ENCODE measurements around the gene USP28. TPM values are rescaled to one million over a fixed set of nuclear protein-coding genes. Genes with fewer than 3 reads are reported as not detected.

USP28 gene
- total RNA-seq, 1 experiment from 2014 or later: 74.4 TPM

GRCh38 chr11:113877670-113878055 lies 2.3 kb upstream of the USP28 start:
- ChIA-PET CTCF (no interaction called here), POLR2A (no interaction called here)
- no peaks in the 10 kb centered on the region for H3K27me3 Mint-ChIP-seq (ENCODE audit: insufficient read depth, unreplicated experiment)

DNA sequence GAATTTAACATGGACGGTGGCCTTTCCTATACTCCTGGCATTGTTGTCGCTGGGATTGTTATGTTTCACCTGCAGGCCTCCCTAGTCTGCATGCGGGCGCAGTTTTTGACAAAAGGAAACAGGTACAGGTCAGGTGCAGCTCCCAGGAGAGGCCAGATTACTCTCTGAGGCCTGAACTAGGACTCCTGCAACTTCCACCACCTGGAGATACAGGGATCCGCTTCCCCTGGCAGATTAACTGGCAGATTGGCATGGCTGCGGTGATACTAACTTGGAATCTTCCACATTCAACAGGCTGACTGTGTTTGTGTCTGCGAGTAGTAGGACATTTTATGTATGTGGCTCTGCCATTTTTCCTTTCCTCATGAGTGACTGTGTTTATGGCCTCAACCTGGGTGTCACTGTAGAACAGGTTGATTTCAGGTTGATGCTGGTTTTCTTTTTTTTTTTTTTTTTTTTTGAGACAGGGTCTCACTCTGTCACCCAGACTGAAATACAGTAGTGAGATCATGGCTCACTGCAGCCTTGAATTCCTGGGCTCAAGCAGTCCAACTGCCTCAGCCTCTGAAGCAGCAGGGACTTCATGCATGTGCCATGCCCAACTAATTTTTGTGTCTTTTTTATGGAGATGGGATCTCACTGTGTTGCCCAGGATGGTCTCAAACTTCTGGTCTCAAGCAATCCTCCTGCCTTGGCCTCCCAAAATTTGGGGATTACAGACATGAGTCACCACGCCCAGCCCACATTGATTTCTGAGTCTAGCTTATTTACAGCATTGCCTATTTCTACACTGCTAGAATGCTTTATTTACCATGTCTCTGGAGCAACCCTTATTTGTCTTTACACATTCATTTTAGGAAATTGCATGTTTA lies 1.7 kb upstream of the USP28 start:
- Mint-ChIP-seq H3K27ac (ENCODE audit: unreplicated experiment) (peak overlapping the region; percentile 96), H3K4me3 (ENCODE audit: unreplicated experiment) (peak overlapping the region; percentile 86), H3K4me1 (ENCODE audit: low read depth, unreplicated experiment) (peaks cover 45% of the 10 kb centered on the region), H3K27me3 (ENCODE audit: insufficient read depth, unreplicated experiment) (no peaks in the 10 kb centered on the region), H3K36me3 (ENCODE audit: insufficient read depth, unreplicated experiment) (peaks cover 34% of the 10 kb centered on the region), H3K9me3 (ENCODE audit: unreplicated experiment) (peaks cover 10% of the 10 kb centered on the region)
- intact Hi-C loops (cut with micrococcal nuclease; ENCODE audit: unreplicated experiment): no loop called here
- no TSS peak for BruUV-seq (replicated peaks)
- Histone ChIP-seq H3K27me3 (replicated peaks; ENCODE audit: control insufficient read depth, insufficient read depth, low read length) (no peaks in the 10 kb centered on the region), H3K4me3 (ENCODE audit: low read depth, low read length) (no peak overlapping the region), H3K4me1 (peaks cover 13% of the 10 kb centered on the region), H3K36me3 (ENCODE audit: control insufficient read depth, insufficient read depth, low read length) (no peaks in the 10 kb centered on the region), H3K9me3 (no peaks in the 10 kb centered on the region)
- ChIA-PET CTCF (no interaction called here), POLR2A (interaction anchor here (0.6 kb wide), 1 partner anchor 556 kb away, joined by 6 read pairs; no protein-coding TSS in a partner anchor)
- DNase-seq: no peak
- TF ChIP-seq, protein P1, sequence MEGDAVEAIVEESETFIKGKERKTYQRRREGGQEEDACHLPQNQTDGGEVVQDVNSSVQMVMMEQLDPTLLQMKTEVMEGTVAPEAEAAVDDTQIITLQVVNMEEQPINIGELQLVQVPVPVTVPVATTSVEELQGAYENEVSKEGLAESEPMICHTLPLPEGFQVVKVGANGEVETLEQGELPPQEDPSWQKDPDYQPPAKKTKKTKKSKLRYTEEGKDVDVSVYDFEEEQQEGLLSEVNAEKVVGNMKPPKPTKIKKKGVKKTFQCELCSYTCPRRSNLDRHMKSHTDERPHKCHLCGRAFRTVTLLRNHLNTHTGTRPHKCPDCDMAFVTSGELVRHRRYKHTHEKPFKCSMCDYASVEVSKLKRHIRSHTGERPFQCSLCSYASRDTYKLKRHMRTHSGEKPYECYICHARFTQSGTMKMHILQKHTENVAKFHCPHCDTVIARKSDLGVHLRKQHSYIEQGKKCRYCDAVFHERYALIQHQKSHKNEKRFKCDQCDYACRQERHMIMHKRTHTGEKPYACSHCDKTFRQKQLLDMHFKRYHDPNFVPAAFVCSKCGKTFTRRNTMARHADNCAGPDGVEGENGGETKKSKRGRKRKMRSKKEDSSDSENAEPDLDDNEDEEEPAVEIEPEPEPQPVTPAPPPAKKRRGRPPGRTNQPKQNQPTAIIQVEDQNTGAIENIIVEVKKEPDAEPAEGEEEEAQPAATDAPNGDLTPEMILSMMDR (IDR thresholded peaks at IDR 0.05; ENCODE audit: insufficient read depth in 1 of 2, low read depth in 1 of 2, low read length in 1 of 2, severe bottlenecking in 1 of 2, unreplicated experiment in 1 of 2): no peak

More at GRCh38 chr11:113877670-113878055, 2.3 kb upstream of the USP28 start:
- BruUV-seq (replicated peaks): no TSS peak
- no peak for DNase-seq
- Mint-ChIP-seq H3K4me1 (ENCODE audit: low read depth, unreplicated experiment) (peaks cover 42% of the 10 kb centered on the region), H3K27ac (ENCODE audit: unreplicated experiment) (peak overlapping the region; percentile 38), H3K9me3 (ENCODE audit: unreplicated experiment) (peaks cover 10% of the 10 kb centered on the region), H3K4me3 (ENCODE audit: unreplicated experiment) (peak overlapping the region; percentile 86), H3K36me3 (ENCODE audit: insufficient read depth, unreplicated experiment) (peaks cover 36% of the 10 kb centered on the region)
- Histone ChIP-seq H3K4me3 (ENCODE audit: low read depth, low read length) (no peak overlapping the region), H3K9me3 (no peaks in the 10 kb centered on the region), H3K27me3 (replicated peaks; ENCODE audit: control insufficient read depth, insufficient read depth, low read length) (no peaks in the 10 kb centered on the region), H3K36me3 (ENCODE audit: control insufficient read depth, insufficient read depth, low read length) (no peaks in the 10 kb centered on the region), H3K4me1 (peaks cover 14% of the 10 kb centered on the region)
- TF ChIP-seq, protein P1 (IDR thresholded peaks at IDR 0.05; ENCODE audit: insufficient read depth in 1 of 2, low read depth in 1 of 2, low read length in 1 of 2, severe bottlenecking in 1 of 2, unreplicated experiment in 1 of 2): no peak
- intact Hi-C loops (cut with micrococcal nuclease; ENCODE audit: unreplicated experiment): no loop called here

DNA sequence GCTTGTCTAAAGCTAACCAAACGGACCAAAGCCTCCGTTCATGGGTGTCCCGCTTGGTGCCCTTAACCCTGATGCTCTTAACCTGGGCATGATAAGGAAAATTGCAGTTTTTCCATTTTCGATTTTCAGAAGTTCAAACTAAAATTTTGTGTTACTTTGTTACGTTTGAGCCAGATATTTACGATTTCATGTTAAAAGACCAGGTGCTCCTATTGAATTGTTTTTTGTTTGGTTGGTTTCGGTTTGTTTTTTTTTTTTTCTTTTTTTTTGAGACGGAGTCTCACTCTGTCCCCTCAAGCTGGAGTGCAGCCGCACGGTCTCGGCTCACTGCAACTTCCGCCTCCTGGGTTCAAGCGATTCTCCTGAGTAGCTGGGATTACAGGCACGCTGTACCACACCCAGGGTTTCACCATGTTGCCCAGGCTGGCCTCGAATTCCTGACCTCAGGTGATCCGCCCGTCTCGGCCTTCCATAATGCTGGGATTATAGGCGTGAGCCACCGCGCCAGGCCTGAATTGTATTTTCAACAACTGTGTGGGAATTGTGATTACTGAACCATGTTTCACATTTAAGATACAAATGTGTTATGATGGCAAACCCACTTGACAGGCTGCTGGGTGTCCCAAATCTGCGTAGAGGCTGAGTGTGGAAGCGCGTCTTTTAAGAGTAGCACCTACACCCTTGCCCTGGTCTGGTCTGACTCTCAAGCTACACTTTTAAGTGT lies 864 bp upstream of the USP28 start:
- H3K27me3 ChIP-seq (replicated peaks; ENCODE audit: control insufficient read depth, insufficient read depth, low read length): no peaks in the 10 kb centered on the region
- Mint-ChIP-seq H3K9me3 (ENCODE audit: unreplicated experiment) (peaks cover 10% of the 10 kb centered on the region), H3K27me3 (ENCODE audit: insufficient read depth, unreplicated experiment) (no peaks in the 10 kb centered on the region), H3K36me3 (ENCODE audit: insufficient read depth, unreplicated experiment) (peaks cover 31% of the 10 kb centered on the region), H3K27ac (ENCODE audit: unreplicated experiment) (peak overlapping the region; percentile 96), H3K4me3 (ENCODE audit: unreplicated experiment) (peak overlapping the region; percentile 86), H3K4me1 (ENCODE audit: low read depth, unreplicated experiment) (peaks cover 45% of the 10 kb centered on the region)
- intact Hi-C loops (cut with micrococcal nuclease; ENCODE audit: unreplicated experiment): no loop called here
- TF ChIP-seq, protein P1 (IDR thresholded peaks at IDR 0.05; ENCODE audit: insufficient read depth in 1 of 2, low read depth in 1 of 2, low read length in 1 of 2, severe bottlenecking in 1 of 2, unreplicated experiment in 1 of 2): no peak
- H3K36me3 ChIP-seq (ENCODE audit: control insufficient read depth, insufficient read depth, low read length): no peaks in the 10 kb centered on the region
- POLR2A ChIA-PET: interaction anchor here (0.5 to 1.6 kb wide), 10 partner anchors 17 to 556 kb away, joined by 3 to 6 read pairs (median 5); no protein-coding TSS in a partner anchor
- H3K4me3 ChIP-seq (ENCODE audit: low read depth, low read length): peak overlapping the region; percentile 61
- TSS peak; percentile 87 for BruUV-seq (replicated peaks)
- H3K9me3 ChIP-seq: no peaks in the 10 kb centered on the region
- CTCF ChIA-PET: interaction anchor here (0.6 to 1.5 kb wide), 2 partner anchors 20 to 133 kb away, joined by 3 to 6 read pairs; no protein-coding TSS in a partner anchor
- DNase-seq: no peak
- H3K4me1 ChIP-seq: peaks cover 12% of the 10 kb centered on the region

All from Caco-2 (cell line).